ENCODE data around the gene ASB14.

DNA sequence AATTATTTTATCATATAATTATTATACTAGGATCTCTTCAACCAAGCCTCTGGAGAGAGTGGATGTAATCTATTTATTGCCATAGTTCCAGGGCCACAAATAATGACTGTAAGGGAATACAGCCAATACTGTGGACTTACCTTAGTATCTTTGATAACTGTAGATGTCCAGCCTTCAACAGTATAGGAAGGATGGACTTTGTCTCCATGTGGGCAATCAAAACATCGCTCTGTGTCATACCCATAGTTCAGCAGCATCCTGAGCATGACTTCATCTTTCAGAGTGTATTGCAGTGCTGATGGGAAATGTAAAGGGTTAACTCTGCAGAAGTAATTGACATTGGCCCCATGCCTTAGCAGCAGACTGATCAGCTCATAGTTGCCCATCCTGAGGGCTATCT lies 14.2 kb downstream of the ASB14 start:
- TF ChIP-seq, protein P1, sequence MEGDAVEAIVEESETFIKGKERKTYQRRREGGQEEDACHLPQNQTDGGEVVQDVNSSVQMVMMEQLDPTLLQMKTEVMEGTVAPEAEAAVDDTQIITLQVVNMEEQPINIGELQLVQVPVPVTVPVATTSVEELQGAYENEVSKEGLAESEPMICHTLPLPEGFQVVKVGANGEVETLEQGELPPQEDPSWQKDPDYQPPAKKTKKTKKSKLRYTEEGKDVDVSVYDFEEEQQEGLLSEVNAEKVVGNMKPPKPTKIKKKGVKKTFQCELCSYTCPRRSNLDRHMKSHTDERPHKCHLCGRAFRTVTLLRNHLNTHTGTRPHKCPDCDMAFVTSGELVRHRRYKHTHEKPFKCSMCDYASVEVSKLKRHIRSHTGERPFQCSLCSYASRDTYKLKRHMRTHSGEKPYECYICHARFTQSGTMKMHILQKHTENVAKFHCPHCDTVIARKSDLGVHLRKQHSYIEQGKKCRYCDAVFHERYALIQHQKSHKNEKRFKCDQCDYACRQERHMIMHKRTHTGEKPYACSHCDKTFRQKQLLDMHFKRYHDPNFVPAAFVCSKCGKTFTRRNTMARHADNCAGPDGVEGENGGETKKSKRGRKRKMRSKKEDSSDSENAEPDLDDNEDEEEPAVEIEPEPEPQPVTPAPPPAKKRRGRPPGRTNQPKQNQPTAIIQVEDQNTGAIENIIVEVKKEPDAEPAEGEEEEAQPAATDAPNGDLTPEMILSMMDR (IDR thresholded peaks at IDR 0.05), result no peak
- no peak for TF ChIP-seq POLR2AphosphoS5 (IDR thresholded peaks at IDR 0.05)
- no peak for TF ChIP-seq POLR2A (IDR thresholded peaks at IDR 0.05)
